Stimulated activated CD8-positive, alpha-beta memory T cell treated with anti-CD3 and anti-CD28 coated beads, Interleukin-12 subunit alpha, Interleukin-12 subunit beta, amount 100 ng/mL, for 1 hour (primary cell): ENCODE results near the gene FANCI.
"Not testable (repeated sequence)": the region's sequence is repeated elsewhere in the genome, so short reads cannot be mapped to it uniquely, and the experiment has no call there.

Experiments
- DNase-seq: peaks from one replicate; pipeline ENCODE4 v3.0.0-alpha.2; 2020; ENCODE audit warnings: low read depth

The FANCI gene

DNA sequence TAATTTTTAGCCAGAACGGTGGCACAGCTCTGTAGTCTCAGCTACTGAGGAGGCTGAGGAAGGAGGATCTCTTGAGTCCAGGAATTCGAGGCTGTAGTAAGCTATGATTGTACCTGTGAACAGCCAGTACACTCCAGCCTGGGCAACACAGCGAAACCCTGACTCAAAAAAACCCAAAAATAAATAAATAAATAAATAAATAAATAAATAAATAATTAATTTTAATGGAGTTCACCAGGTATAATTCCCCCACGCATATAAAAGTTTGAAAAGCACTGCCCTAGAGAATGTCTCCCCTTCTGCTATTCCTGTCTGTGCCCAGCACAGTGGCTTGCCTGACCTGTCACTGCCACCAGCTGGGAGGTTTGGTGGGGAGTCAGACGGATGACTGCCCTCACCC, 18.2 kb upstream of the FANCI start:
- DNase-seq = no peak

DNA sequence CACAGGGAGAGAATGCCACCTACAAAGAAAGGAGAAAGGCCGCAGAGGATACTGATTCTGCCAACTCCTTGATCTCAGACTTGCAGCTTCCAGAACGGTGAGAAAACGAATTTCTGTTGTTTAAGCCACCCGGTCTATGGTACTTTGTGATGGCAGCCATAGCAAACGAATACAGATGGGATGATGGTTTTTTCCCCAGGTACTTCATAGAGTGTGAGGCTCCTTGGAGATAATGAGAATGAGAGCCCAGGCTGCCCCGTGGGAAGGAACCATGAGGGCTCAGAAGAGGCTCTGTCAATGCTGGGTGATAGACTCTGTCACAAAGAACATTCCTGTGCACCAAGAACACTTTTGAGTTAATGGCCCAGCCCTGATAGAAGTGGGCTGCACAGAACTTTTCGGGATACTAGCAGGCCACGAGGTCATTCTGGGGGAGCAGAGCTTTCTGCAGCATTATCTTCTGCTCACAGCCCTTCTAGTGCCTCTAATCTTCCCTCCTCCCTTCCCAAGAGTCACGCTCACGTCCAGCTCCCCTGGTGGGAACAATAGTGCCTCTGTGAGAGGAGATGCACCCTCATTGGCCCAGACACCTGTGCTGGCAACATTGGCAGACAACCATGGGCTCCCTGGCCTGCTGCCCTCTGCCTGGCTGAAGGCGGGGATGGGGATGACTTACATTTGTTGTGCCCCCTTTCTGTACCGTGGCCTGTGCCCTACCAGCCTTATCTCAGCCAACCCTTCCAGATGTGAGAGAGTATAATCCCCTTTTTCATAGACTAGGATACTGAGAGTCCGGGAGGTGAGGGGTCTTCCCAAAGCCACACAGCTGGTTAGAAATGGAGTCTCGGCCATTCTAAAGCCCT, 17.2 kb upstream of the FANCI start:
- DNase-seq = no peak

DNA sequence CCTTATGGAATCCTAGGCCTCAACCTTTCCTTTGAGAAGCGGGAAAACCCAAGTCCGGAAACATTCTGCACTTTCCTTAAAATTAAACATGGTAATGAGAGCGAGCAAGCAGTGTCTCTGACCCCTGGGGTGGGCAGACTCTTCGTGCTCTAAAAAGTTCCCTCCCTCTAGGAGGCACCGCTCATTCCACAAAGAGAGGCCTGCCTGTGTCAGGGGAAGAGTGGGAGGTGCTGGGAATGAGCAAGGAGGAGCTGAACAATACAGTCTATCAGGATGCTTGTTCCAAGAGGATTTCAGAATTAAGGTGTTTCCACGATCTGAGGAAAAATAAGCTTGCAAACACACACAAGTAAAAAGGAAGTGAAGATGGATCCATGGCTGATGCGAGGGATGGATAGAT, 16.4 kb upstream of the FANCI start:
- no peak for DNase-seq

DNA sequence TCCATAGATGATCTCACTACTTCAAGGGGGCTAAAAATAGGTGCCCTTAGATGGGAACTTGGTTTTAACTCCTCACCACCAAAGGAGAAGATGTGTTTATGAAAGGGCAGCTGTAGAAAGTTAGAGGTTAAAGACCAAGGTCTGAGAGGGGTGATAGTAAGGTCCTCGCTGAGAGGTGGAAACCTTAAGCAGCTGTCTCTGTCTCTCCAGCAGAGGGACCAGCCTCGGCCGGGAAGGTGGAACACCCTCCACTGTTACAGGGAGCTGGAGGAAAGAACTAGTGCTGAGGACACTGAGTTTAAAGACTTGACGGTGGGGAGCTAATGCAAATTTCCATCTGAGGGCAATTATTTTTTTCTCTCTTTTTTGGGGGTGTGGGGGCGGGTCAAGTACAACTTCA, 13.5 kb upstream of the FANCI start:
- no peak for DNase-seq

DNA sequence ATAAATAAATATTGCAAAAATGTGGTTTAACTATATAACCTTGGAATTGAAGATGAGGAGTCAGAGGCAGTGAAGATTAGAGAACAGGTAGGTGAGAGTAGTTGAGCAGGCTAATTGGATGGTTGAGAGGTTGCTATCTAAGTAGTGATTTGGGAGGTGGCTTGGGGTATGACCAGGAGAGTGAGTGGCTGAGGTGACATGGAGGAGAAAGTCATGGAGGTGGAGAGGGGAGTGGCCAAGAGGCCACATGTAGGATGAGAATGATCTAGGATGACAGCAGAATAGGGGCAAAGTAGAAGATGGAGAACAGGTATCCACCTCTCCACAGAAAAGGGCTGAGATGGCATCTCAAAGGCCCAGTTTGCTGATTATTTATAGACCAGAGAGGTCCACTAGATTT, 11.9 kb upstream of the FANCI start:
- no peak for DNase-seq

DNA sequence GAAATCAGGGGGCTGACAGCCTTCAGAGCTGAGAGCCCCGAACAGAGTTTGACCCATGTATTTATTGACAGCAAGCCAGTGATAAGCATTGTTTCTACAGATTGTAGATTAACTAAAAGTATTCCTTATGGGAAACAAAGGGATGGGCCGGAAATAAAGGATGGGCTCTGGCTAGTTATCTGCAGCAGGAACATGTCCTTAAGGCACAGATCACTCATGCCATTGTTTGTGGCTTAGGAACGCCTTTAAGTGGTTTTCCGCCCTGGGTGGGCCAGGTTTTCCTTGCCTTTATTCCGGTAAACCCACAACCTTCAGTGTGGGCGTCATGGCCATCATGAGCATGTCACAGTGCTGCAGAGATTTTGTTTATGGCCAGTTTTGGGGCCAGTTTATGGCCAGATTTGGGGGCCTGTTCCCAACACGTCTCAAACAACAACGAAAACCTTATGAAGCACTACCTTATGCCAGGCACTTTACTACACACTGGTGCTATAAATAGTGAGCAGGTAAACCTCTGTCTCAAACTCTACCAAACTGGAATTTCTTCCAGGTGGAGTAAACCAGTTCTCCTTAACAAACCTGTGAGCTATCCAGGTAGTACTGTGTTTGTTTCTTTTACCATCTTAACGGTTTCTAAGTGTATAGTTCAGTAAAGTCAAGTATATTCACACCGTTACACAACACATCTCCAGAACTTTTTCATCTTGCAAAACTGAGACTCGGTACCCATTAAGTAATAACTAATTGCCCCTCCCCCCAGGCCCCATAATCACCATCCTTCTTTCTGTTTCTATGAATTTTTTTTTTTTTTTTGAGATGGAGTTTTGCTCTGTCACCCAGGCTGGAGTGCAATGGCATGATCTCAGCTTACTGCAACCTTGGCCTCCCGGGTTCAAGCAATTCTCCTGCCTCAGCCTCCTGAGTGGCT, 3.6 kb upstream of the FANCI start:
- not testable (repeated sequence) for DNase-seq

DNA sequence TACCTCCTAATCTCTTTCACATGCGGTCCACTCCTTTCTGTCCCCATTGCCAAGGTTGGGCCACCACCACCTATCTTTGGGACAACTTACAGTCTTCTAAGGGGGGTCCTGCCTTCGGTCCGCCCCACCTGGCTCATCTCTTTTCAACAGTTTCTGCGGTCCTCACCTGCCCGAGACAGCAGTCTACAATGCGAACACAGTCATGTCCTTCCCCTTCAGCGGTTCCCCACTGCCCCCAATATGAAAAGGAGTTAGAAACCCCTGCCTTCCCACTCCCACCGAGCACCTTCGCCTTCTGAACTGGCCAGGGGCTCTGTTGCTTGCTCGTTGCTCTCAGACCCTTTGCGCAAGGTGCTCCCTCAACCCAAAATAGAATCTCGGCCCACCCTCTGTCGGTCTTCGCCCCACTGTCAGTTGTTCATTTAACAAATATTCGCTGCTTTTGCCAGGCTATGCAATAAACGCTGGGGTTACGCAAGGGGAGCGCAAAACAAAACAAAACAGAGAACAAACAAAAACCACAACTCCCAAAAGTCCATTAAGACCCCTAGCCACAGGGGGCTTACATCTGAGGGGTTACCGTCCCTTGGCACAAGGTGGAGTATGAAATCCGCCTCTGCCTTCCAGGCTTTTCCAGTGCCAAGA, 611 bp upstream of the FANCI start:
- no peak for DNase-seq

DNA sequence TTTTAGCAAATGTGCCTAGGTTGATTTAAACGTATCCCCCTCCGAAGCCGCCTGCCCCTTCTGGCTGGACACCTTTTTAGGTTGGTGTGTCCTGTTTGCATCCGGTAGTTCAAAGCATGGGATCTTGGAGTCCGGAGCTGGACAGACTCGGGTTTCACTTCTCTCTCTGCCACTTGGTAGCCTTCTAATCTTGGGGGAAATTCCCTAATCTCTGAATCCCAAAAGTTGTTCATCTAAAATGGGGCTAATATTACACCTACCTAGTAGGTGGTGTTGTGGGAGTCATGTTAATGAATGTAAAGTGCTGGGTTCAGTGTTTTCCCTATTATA, 760 bp downstream of the FANCI start:
- DNase-seq = no peak

DNA sequence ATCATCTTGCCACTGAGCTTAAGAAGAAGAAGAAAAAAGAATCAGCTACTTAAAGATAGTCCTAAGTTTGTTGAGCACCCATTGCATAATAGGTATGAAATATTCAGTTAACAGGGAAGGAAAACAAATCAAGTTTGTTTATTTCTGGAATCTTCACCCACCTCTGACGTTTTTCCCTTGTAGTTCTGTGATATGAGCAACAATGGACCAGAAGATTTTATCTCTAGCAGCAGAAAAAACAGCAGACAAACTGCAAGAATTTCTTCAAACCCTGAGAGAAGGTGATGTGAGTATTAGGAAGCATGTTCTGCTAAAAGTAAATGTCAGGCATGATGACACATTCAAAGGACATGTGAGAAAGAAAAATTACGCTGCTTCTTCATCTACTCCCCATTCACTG, 3.7 kb downstream of the FANCI start:
- DNase-seq = no peak

DNA sequence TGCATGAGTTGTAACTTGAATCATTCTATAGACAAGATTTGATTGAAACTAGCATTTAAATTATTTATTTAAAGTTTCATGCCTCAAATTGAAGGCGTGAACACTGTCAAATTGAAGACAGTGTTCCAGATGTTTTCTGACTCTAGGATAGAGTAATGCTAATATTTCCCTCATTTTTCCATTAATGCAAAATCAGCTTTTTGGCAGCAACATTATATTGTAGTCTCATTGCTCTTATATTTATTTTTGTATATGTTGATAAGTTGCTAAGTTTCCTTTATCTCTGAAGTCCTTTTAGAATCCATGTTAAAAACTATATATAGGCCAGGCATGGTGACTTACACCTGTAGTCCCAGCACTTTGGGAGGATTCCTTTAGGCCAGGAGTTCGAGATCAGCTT, 4.8 kb downstream of the FANCI start:
- DNase-seq = no peak

DNA sequence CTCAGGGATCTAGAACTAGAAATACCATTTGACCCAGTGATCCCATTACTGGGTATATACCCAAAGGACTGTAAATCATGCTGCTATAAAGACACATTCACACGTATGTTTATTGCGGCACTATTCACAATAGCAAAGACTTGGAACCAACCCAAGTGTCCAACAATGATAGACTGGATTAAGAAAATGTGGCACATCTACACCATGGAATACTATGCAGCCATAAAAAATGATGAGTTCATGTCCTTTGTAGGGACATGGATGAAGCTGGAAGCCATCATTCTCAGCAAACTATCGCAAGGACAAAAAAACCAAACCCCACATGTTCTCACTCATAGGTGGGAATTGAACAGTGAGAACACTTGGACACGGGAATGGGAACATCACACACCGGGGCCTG, 6.4 kb downstream of the FANCI start:
- not testable (repeated sequence) for DNase-seq

DNA sequence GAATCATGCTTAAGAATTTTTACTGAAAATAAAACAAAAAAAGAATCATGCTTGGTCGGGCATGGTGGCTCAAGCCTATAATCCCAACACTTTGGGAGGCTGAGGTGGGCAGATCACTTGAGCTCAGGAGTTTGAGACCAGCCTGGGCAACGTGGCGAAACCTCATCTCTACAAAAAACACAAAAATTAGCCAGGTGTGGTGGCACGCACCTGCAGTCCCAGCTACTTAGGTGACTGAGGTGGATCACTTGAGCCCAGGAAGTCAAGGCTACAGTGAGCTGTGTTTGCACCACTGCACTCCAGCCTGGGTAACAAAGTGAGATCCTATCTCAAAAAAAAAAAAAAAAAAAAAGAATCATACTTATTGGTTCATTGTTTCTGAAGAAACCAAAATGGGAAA, 33.5 kb downstream of the FANCI start:
- not testable (repeated sequence) for DNase-seq

DNA sequence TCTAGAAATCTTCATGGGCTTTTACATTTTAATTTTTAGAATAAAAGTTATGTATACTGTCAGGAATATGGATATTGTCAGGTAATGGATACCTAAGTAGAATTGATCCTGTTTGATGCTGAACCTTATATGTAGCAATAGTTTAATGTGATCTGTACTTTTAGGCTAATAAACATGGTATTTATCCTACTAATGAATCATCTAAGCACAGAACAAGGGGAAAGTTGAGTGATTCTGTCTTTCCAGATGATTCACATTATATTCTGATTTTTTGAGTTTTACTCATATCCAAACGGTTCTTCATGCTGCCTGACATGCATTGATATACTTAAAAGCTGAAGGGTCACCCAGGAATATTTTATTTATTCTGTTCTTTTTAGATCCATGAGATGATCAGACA, 34.5 kb downstream of the FANCI start:
- no peak for DNase-seq

DNA sequence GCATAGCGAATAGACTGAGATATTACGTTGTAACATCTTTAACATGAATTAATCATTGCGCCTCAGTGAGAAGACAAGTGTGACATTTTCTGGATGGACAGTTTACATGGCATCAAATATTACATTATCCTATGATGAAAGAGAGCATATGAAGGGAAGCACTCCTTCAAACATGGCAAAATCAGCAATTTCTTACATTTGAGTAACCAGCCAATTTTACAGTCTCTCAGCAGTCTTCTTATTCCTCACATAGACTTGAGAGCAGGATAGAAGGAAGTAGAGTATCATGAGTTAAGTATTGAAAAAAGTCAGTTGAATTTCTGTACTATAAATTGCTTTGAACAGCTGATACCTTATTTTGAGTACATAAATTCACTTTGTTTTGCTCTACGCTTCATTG, 38.9 kb downstream of the FANCI start:
- no peak for DNase-seq

DNA sequence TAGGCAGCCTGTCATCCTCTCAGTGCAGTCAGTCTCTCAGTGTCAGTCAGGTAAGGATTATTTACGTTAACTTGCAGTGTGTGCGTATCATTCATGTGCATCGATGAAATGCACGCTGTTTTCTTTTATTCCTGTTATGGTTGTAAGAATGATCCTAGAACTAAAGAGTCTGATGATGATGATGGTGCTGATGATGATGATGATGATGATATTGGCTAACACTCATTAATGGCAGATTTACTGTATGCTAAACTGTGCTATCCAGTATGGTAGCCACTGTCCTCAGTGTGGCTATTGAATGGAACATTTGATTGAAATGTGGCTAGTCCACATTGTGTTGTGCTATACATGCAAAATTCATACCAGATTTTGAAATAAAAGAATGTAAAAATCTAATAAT, 39.4 kb downstream of the FANCI start:
- DNase-seq = no peak

DNA sequence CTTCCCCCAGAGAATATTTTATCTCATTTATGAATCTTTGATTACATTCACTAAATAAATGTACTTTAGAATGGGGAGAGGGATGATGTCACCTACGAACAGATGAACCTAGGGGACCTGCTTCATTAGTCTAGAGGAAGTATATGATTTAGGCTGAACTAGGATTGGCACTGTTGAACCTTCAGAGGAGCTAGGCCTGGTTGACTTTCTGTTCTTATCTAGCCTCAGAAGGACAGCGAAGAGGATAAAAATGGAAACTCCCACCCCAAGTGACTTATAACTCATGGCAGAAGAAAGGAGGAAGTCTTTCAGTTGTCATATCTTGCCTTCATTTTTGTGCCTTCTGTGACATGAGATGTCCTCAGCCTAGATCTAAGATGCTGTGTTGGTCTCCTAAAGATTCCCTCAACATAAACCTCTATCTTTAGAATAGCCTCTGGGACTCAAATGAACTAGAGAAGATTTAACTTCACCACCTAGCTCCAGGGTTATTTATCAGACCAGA, 48.2 kb downstream of the FANCI start:
- no peak for DNase-seq

DNA sequence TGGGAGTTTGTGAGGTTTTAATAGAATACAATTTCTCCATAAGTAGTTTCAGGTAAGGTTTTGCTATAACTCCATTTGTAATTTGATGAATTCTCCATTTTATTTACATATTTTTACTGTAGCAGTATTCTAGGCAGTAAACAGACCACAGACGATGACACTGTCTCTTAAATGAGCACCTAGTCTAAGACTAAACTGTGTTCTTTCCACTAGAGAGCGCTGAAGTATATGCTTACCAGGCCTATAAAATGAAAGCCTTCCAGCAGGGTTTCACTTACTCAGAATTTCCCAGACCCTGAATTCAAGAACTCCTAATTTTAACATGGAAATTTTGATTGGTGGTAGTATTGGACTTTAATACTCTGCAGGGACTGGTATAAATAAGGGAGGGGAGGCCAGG, 49.2 kb downstream of the FANCI start:
- DNase-seq = no peak

DNA sequence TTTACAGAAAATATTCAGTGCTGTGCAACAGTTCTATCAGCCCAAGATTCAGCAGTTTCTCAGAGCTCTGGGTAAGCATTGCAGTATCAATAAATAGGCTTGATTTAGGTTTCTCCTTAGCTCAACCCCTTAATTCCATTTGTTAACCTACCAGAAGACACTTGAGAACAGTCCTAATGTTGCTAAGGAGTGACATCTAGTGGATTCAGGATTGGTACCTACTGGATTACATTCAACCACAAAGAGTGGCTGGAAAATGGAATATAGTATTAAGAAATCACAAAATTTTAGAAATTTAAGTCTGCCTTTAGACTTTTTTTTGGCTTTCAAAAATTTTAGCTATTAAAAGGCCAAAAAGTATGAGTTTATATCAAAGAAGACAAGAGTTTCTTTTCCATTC, 56.1 kb downstream of the FANCI start:
- no peak for DNase-seq

DNA sequence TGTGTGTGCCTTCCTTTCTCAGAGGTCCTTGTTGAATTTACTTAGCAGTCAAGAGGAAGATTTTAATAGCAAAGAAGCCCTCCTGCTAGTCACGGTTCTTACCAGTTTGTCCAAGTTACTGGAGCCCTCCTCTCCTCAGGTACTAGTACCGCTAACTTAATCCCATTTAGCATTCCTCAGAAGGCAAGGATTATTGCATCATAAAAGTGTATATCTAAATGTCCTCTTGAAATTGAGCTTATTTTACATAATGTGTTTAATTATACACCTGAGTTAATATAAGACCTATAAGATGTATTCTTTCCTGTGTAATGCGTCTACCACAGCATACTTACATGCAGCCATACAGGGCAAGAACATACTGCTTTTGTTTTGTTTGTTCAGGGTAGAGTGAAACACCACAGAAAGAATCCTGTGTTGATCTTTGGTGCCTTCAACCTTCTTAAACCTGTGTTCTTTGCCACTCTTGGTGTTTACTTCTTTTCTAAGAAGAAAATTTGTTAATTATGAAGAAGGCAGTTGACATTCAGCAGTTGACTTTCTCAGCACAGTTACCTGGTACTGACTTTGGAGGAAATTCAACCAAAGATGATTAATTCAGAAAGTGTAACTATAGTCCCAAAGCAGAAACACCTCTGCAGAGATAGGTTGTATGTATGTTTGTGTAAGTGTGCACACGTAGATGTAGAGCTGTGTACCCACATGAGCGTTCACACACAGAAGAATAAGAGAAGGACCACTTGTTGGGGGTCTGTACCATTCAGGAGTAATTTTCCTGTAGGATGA, 57.7 kb downstream of the FANCI start:
- no peak for DNase-seq

DNA sequence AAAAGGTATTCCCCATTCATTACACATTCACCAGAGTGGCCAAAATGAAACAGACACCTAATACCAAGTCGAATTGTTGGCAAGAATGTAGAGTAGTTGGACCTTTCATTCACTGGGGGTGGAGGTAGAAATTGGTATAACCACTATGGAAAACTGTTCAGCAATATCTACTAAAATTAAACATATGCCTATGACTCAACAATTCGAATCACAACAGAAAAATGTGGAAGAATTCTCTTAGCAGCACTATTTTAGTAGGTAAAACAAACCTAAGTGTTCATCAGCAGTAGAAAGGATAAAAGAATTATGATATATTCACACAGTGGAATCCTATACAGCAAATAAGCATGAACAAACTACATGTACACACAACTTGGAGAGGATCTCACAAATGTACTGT, 60.2 kb downstream of the FANCI start:
- no peak for DNase-seq

DNA sequence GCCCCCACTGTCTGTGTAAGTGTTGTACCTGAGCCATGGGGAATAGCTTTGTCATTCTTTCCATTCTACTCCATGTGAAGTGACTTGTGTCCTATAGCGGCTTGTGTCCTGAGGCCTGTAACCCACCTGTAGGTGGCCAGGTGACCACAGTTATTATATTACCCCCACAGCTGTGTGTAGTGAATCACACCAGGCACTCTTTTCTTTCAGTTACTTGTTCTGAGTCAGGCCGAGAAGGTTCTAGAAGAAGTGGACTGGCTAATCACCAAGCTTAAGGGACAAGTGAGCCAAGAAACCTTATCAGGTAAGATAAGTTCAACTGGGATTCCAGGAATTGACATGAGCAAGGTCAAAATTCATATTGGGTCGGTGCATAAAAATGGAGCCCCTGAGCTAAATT, 61.6 kb downstream of the FANCI start:
- no peak for DNase-seq

DNA sequence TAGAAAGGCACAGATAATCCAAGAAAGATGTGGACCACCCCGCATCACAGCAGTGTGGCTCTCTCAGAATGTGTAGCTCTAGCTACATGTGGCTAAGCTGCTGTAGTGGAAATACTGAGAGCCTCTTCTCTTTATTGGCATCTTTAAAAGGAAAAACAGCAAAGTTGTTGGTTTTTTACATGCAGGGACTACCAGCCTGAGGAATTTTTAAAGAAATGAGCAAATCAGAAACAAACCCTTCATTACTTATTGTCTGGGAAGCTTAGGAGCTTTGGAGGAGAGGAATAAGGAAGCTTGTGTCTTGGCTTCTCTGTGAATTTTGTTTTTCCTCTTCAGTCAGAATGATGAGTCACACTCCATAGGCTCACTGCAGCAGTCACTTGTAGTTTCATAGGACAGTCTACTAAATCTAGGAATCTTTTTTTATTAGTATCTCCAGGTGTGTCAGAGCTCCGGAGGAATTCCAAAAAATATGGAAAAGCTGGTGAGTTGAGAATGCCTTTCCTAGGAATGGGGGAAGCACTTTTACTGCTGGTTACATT, 63.3 kb downstream of the FANCI start:
- no peak for DNase-seq
